Measurements from ENCODE around the gene UPK1A. TPM values are rescaled to one million over a fixed set of nuclear protein-coding genes. Genes with fewer than 3 reads are reported as not detected.

UPK1A gene
- total and polyA plus RNA-seq, 9 of the 15 experiments (the other 6 are each of a cell fraction or from before 2014, with no cell fraction given) = 0.06 to 0.13 TPM; not detected in 7

- TF ChIP-seq MXD1 (CRISPR knock-in tag; IDR thresholded peaks at IDR 0.05; ENCODE audit: borderline replicate concordance, poor library complexity, severe bottlenecking) (no peak), NKRF (IDR thresholded peaks at IDR 0.05; ENCODE audit: borderline replicate concordance) (0 out of 2 replicates have a peak, but pooled peaks have one; percentile 63), TOE1 (IDR thresholded peaks at IDR 0.05; ENCODE audit: borderline replicate concordance) (no peak), TOE1 (CRISPR knock-in tag; IDR thresholded peaks at IDR 0.05; ENCODE audit: borderline replicate concordance, low read depth) (0 out of 2 replicates have a peak, but pooled peaks have one; percentile 1), SRSF9 (IDR thresholded peaks at IDR 0.05; ENCODE audit: borderline replicate concordance, low read depth, low read length) (no peak), EGR1 (conservative IDR thresholded peaks at IDR 0.05) (no peak), BRD9 (IDR thresholded peaks at IDR 0.05; ENCODE audit: low read depth, partially characterized antibody) (no peak), NCOA6 (IDR thresholded peaks at IDR 0.05) (no peak), MNT (conservative IDR thresholded peaks at IDR 0.05) (peak in 1 of 2 experiments; percentile 42; a peak in 1 of 4 replicates), FOXA3 (CRISPR knock-in tag; conservative IDR thresholded peaks at IDR 0.05 in 1 of 2, IDR thresholded peaks at IDR 0.05 in 1 of 2) (no peak), HMG20B (CRISPR knock-in tag; IDR thresholded peaks at IDR 0.05) (no peak), ZNF143 (CRISPR knock-in tag; IDR thresholded peaks at IDR 0.05) (no peak), HMG20A (CRISPR knock-in tag; conservative IDR thresholded peaks at IDR 0.05) (no peak), ETV5 (CRISPR knock-in tag; IDR thresholded peaks at IDR 0.05; ENCODE audit: low read depth) (no peak), HMGXB4 (CRISPR knock-in tag; IDR thresholded peaks at IDR 0.05) (no peak), E2F6 (IDR thresholded peaks at IDR 0.05; ENCODE audit: borderline replicate concordance in 1 of 2, extremely low read depth in 1 of 2, insufficient read depth in 1 of 2, insufficient read length in 1 of 2, low read depth in 1 of 2, low read length in 1 of 2, poor library complexity in 1 of 2, severe bottlenecking in 1 of 2) (peak in 1 of 2 experiments; percentile 18), ZBTB5 (IDR thresholded peaks at IDR 0.05) (no peak)
Measured at GRCh38 chr19:35644987-35645679, 21.2 kb upstream of the UPK1A start (continued).

Measured in K562 (cell line).